ENCODE measurements around the gene HPCAL1.

The HPCAL1 gene

DNA sequence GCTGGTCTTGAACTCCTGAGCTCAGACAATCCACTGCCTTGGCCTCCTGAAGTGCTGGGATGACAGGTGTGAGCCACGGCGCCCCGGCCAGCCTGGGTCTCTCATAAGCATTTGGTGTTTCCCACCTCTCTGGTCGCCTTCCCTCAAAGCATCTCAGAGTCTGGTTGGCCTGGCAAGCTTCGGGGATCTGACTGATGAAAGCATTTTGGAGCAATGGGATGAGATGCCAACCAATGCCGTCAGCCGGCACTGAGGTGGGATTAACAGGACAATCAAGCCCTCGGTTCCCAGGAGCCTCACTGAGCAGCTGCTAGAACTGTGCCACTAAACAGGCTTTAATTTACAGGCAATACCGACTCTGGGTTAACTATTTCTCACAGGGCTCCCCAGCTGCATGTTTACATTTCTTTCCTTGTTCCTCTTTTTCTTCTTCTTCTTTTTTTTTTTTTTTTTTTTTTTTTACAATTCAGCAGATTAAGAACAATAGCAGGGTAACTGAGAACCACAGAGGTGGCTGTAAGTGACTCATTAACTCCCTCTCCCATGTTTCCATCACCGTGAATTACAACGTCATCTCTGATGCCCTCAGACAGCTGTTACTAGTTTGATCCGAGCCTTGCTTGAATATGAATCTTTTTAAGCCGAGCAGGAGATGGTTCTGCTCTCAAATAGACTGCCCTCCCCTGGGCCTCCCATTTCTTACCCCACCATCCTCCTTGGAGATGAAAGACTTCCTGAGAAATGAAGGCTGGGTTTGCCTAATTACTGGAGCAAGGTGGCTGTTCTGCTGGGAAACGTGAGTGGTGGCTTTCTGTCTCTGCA, 107.5 kb downstream of the HPCAL1 start:
- peak; percentile 28 for DNase-seq

DNA sequence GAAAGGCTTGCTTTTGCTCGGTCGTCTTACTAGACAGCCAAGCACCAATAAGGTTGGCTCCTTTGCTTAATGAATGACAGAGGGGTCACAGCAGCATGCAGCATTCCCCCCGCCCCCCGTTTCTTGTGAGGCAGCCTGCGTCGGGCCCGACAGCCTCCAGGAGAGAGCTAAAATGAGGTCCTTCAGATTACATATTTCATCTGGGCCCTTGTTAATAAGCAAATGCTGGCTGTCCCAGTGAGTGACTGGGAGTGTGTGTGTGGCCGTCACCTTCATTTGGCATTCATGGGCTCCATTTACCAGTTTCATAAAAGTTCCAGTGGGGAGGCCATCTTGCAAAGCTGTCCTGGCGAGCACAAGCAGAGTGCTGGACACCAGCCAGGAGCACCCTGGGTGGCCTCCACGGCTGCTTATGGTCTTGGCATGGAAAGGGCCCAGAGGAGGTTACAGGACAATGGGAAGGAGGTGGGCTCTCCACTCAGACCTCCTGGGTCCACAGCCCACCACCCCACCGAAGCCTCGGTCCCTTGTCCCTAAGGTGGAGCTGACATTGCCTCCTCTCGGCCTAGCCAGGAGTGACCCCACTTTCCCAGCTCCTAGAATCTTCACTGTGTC, 108.2 kb downstream of the HPCAL1 start:
- DNase-seq, result no peak

DNA sequence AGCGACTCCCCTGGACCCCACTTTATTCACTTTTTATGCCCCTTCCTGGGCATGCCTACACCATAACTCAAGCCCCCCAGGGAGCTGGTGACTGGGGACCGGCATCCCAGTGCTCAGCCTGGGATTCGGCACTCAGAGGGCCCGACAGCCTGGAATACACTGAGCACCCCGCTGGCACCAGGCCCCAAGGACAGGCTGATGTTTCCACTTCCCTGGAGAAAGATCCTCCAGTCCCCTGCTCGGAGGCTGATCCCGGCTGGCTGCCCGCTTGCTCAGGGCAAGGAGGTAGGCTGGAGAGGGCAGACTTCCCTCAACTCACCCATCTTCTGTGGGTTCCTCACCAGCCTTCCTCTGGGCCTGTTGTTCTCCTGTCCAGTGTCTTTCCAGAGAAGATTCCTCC, 108.9 kb downstream of the HPCAL1 start:
- DNase-seq, result no peak

DNA sequence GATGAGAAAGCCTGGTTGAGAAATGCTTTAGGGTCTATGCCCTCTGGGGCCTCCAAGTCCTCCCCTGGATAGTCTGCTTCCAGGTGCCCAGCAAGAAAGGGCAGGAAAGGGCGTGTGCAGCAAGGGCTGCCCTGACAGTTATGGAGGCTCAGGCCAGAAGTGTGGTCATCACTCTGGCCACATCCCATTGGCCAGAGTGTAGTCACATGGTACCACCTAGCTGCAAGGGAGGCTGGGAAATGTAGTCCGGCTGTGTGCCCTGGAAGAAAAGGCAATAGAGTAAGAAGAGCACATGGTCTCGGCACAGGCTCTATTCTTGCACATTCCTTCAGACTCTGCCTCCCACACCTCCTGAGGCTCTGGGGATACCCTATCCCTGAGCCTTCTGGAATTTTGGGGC, 109.7 kb downstream of the HPCAL1 start:
- peak; percentile 69 for DNase-seq

DNA sequence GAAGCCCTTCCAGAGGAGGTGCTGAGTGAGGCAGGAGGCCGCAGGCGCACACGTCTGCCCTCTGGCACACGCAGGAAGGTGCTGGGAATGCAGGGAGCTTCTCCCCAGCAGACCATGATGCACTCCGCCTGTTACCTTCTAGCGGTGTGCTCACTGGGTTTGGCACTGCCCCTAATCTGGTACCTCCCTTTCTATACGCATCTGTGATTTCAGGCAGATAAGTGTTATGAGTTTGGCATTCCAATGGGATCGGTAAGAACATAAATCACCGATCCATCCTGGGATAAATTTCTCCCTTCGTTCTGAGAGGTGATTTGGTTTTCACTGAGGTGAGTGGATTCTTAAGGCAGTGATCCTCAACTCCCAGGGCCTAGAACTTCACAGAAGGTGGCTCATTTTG, 110.8 kb downstream of the HPCAL1 start:
- DNase-seq, result no peak

DNA sequence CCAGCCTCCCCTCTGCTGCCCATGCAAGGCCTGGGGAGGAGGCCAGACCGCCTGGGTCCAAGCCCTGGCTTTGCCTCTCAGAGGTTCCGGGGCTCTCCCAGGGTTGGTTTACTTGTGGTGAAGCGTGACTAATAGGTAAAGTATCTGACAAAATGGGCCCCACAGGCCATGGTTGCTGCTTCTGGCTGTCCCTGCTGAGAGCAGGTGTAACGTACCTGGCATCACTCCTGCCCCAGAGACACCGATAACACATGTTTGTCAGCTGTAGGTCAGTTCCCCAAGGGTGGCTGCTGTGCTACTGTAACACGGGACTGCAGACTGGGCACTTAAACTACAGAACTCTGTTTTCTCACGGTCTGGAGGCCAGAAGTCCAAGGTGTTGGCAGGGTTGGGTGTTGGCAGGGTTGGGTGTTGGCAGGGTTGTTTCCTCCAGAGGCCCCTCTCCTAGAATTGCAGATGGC, 111.3 kb downstream of the HPCAL1 start:
- DNase-seq, result no peak

DNA sequence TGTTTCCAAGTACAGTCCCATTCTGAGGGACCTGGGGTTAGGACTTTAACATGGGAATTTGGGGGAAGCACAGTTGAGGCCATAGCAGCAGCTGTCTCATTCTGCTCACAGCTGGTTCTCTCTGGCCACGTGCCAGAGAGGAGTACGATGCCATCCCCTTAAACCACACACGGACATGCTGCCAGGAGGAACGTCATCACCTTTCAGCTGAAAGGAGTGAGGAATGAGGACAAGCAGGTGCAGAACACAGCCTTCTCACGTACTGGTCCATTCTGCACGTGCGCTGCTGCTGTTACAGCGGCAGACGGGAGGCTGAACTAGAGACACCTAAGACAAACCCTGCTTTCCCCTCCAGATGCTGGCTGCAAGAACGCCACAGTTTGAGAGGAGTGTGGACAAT, 111.9 kb downstream of the HPCAL1 start:
- DNase-seq, result no peak

DNA sequence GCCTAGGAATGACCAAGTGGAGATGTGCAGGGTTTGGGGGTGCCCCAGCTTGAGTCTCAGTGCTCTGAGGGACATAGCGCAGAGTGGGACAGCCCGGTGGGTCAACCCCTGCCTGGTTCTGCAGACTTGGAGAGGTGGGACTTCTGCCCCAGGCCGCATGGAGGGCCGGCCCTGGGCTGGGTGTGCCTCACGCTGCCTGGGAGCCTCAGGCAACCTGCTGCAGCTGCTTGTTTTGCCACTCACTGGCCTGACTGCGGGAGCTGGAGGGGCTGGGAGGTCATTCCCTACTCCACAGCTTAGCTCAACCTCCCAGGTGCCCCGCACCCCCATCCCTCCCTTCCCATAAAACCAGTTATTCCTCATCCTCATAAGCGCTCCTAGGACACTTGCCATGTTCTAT, 112.3 kb downstream of the HPCAL1 start:
- DNase-seq, result no peak

DNA sequence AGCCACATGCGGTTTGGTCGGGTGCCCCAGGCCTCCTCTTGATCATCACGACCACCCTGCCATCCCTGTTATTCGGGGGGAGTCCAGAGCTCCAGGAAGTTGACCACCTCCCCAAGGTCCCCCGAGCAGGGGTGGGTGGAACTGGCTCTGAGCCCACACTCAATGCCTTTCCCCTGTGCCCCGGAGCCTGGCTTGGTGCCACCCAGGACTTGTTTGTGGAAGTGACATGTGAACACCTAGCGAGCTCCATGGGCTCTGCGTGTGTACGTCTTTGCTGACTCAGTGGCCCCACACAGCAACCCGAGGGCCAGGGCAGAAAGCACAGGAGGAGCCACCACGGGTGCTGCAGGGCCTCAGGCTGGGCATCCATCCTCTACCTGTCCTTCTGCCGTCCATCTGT, 112.9 kb downstream of the HPCAL1 start:
- DNase-seq, result no peak

DNA sequence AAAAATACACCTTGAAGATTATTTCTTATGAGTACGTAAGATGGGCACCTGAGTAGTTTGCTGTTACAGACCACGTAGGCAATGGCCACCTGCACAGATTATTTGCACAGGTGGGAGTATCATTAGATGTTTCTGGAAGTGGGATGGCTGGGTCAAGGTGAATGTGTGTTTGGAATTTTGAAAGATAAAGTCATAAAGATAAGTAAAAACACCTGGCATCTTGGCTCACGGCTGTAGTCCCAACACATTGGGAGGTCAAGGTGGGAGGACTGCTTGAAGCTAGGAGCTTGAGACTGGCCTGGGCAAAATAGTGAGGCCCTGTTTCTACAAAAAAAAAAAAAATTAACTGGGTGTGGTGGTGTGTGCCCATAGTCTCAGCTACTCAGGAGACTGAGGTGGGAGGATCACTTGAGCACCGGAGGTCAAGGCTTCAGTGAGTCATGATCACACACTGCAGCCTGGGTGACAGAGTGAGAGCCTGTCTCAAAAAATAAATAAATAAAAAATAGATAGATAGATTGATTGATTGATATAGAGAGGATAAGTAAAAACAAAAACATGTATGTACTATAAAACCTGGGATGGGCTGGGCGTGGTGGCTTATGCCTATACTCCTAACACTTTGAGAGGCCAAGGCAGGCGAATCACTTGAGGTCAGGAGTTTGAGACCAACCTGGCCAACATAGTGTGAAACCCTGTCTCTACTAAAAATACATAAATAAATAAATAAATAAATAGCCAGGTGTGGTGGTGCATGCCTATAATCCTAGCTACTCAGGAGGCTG, 115.0 kb downstream of the HPCAL1 start:
- DNase-seq, result no peak

DNA sequence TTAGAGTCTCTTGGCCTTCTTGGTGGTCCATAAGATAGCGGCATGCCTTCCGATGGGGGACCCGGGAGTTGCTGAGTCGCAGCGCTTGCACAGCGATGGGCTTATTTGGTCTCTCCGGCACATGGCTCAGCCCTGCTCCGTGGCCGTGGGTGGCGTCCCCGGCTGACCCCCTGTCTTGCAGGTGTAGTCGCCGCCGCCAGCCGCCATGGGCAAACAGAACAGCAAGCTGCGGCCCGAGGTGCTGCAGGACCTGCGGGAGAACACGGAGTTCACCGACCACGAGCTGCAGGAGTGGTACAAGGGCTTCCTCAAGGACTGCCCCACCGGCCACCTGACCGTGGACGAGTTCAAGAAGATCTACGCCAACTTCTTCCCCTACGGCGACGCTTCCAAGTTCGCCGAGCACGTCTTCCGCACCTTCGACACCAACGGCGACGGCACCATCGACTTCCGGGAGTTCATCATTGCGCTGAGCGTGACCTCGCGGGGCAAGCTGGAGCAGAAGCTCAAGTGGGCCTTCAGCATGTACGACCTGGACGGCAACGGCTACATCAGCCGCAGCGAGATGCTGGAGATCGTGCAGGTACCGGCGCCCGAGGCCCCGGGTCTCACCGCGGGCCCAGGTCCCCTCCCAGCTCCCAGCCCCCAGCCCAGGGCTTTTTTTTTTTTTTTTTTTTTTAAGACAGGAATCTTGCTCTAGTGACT, 117.0 kb downstream of the HPCAL1 start:
- DNase-seq, result no peak

DNA sequence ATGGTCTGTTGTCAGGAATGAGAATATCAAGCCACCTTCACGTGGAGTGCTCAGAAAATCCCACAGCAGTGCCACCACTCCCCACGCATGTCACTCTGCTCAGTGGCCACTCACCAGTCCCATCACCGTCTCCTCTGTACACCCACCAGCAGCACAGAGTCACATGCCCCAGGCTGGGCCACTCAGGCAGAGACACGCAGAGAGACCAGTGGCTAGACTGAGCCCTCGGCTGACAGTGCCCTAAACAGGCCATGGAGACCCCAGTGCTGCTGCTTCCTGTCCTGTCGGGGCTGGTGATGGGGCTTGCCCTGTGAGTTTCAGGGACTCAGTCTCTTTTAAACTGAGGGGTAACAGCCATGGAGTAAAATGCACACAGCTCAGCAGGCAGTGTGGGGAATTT, 119.5 kb downstream of the HPCAL1 start:
- no peak for DNase-seq

DNA sequence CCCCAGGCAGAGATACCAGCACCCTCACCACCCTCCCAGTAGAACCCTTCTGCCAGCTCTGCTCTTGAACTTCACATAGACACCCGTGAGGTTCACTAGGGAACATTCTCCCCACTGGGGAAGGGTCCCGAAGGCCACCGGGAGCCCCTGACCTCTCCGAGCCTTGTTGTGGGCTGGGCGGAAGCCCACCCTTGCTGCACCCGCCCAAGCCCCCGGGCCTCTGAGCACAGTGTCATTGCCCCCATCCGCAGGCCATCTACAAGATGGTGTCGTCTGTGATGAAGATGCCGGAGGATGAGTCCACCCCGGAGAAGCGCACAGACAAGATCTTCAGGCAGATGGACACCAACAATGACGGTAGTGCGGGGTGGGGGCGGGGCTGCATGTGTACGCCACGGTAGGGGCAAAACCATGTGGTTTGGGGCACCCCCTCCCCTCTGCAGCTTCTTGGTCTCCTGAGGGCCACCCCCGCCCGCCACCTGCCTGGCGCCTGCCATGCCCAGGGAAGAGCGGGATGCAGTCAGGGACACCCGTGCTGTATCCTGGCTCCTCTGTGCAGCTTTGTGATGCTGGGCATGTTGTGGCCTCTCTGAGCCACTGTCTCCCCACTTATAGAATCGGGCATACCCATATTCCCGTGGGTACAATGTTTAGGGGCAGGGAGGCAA, 120.2 kb downstream of the HPCAL1 start:
- no peak for DNase-seq

DNA sequence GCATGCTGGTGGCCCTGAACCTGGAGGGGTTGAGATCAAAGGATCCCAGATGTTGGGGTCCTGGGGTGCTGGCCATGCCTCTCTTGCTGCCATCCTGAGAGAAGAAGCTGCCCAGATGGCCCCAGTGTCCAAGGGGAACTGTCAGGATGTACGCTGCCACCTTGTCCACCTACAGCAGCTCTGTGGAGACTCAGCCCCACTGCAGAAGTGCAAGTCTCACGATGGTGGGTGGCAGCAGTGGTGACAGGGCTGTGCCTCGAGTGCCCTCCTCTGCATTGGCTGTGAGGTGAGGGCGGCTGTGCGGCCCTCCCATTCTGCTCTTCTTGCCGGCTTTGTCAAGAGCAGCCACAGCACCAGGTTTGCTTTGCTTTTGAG, 120.7 kb downstream of the HPCAL1 start:
- no peak for DNase-seq

DNA sequence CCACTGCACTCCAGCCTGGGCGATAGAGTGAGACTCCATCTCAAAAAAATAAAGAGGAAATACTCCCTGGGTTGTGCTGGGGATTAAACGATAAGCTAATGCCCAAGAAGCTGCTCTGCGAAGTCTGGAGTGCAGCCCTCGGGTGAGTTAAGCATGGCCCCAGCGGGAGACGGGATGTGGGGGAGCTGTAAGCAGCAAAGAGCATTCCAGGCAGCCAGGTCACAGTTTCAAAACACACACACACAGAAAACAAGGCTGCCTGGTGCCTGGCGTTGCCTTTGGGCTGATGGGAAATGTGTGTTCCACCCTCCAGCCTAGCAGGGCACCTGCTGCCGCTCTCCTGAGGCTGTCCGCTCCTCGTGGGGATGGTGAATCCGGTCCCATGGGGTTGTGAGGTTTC, 121.3 kb downstream of the HPCAL1 start:
- DNase-seq, result no peak

DNA sequence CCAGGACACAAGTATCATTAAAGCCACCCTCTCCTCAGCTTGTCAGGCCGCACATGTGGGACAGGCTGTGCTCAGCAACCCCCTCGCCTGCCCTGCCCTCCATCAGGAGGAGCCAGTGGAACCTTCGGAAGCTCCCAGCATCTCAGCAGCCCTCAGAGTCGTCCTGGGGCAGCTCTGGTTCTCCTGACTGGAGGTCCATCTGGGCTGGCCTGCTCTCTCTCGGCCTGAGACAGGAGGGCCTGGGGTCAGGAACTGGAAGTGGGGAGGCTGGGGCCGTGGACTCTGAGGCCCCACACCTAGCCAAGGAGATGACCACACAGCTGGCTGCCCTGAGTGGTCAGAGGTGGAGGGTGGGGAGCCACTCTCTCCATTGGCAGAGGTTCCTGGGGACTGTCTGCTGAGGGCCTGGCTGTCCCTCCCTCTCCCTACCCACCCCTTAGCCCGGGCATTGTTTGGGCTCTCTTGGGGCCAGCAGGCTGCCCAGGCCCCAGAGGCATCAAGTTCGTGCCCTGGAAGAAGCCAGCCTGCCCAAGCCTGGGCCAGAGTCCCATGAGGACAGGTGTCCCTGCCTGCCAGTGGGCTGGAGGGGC, 122.3 kb downstream of the HPCAL1 start:
- DNase-seq, result no peak

DNA sequence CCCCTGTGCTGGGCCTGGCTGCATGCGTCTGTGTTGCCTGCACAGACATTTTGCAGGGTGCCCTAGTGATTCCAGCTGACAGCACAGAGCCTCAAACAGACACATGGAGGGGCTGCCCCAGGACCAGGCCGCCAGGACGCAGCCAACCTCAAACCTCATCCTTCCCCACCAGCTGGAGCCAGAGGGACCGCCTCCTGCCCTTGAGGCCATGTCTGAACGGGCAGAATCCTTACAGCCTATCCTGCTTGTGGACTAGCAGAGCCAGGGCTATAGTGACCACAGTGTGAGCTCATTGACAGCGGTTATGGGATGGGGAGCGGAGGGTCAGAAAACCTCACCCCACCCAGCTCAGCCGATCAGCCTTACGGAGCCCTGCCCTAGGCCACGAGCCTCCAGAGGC, 123.0 kb downstream of the HPCAL1 start:
- DNase-seq, result no peak

DNA sequence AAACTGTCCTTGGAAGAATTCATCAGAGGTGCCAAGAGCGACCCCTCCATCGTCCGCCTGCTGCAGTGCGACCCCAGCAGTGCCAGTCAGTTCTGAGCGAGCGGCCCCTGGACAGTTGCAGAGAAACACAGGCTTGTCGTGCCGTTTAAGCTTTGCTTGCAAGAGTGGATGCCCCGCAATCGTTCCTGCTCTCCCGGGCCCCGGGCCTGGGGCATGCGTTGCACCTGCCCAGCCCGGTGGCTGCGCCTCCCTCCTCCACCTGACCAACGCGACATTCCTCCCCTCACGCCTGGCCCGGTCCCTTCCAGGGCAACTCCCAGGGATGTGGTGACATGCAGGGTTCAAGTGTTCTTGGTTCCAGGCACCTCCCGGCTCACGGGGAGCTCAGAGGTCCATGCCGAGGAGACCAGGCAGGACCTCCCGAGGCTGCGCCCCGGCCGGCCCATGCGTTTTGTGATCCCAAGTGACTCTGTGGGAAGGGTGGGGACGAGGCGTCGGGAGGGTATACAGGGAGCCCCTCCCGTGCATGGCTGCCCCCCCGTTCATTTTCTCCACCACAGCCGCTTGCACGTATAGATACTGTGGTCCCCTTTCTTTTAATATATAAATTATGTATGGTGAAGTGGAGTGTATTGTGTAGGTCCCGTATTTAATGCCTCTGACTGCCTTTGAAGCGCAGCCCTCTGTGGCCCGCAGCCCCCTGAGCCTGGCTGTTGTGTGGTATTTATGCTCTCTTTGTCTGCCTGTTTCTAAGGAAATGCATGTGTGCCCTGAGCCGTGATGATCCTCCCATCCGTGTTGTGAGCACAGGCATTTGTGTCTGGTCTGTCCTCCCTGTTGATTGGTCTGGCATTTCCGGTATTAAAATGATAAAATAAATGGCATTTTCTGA, 124.3 kb downstream of the HPCAL1 start:
- DNase-seq, result no peak

DNA sequence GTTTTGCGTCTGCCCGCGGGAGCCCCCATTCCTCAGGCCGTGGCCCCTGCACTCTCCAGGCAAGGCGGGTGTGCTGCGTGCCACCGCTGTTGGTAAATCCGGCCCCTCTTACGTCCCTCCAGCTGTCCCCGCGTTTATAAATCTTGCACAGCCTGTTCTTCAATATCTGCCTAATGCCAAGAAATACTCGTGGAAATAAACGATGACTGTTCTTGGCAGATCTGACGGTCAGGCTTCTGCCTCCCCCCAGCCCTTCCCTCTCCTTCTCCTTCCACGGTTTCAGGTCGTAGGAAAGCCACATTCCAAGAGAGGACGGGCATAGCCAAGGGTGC, 124.9 kb downstream of the HPCAL1 start:
- DNase-seq, result no peak

DNA sequence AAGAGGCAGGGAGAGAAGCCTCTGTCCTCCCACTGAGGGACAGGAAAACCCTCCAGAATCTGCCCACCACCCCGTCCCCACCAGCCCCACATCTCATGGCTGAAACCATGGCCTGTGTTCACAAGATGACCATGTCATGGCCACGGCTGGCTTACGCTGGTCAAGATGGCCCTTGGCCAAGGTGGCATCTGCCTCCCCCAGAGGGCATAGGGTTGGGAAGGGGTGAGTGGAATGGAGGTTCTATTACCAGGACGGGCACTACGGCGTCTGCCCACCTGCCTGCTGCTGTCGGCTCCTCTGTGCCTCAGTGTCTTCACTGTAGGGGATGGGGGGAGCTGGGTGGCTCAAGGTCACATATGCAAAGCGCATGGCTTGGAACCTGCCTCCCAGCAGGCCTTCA, 125.7 kb downstream of the HPCAL1 start:
- DNase-seq, result no peak

DNA sequence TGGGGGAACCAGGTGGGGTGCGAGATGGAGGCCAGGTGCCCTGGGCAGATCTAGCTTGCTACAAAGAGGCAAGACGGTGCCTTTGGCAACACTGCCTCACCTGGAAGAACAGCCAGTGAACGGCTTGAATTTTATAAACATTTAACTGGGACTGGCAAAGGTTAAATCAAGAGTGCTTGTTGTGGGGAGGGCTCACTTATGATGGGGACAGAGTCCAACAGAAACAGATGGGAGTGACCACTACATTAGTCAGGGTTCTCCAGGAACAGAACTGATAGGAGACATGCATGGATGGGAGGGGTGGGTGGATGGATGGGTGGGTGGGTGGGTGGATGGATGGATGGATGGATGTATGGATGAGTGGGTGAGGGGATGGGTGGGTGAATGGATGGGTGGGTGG, 126.2 kb downstream of the HPCAL1 start:
- DNase-seq, result no peak
